ENCODE results near the gene SEC14L3.

Gene SEC14L3

GRCh38 chr22:30488121-30488520, 16.3 kb upstream of the SEC14L3 start:
- Histone ChIP-seq H3K4me1 (ENCODE audit: insufficient read depth, poor library complexity, severe bottlenecking) (no peaks in the 10 kb centered on the region), H3K27ac (ENCODE audit: poor library complexity, severe bottlenecking) (no peak overlapping the region), H3K27me3 (ENCODE audit: insufficient read depth, poor library complexity, severe bottlenecking) (no peaks in the 10 kb centered on the region), H3K4me3 (ENCODE audit: severe bottlenecking) (no peak overlapping the region), H3K9me3 (ENCODE audit: severe bottlenecking) (no peaks in the 10 kb centered on the region), H3K36me3 (ENCODE audit: low read depth) (no peaks in the 10 kb centered on the region)
- no peak for TF ChIP-seq CTCF (IDR thresholded peaks at IDR 0.05; ENCODE audit: poor library complexity, severe bottlenecking)
- no peak for ATAC-seq (ENCODE audit: low read depth)
- no peak for DNase-seq (ENCODE audit: low spot score)

GRCh38 chr22:30486661-30487115, 14.9 kb upstream of the SEC14L3 start:
- Histone ChIP-seq H3K4me1 (ENCODE audit: insufficient read depth, poor library complexity, severe bottlenecking) (no peaks in the 10 kb centered on the region), H3K9me3 (ENCODE audit: severe bottlenecking) (no peaks in the 10 kb centered on the region), H3K27ac (ENCODE audit: poor library complexity, severe bottlenecking) (no peak overlapping the region), H3K4me3 (ENCODE audit: severe bottlenecking) (no peak overlapping the region), H3K27me3 (ENCODE audit: insufficient read depth, poor library complexity, severe bottlenecking) (no peaks in the 10 kb centered on the region), H3K36me3 (ENCODE audit: low read depth) (no peaks in the 10 kb centered on the region)
- TF ChIP-seq CTCF (IDR thresholded peaks at IDR 0.05; ENCODE audit: poor library complexity, severe bottlenecking): no peak
- ATAC-seq (ENCODE audit: low read depth) (no peak), DNase-seq (ENCODE audit: low spot score) (no peak)

GRCh38 chr22:30486118-30486517, 14.3 kb upstream of the SEC14L3 start:
- ATAC-seq (ENCODE audit: low read depth): no peak
- H3K9me3 ChIP-seq (ENCODE audit: severe bottlenecking): no peaks in the 10 kb centered on the region
- DNase-seq (ENCODE audit: low spot score): no peak
- H3K4me3 ChIP-seq (ENCODE audit: severe bottlenecking): no peak overlapping the region
- no peaks in the 10 kb centered on the region for H3K27me3 ChIP-seq (ENCODE audit: insufficient read depth, poor library complexity, severe bottlenecking)
- no peaks in the 10 kb centered on the region for H3K36me3 ChIP-seq (ENCODE audit: low read depth)
- H3K27ac ChIP-seq (ENCODE audit: poor library complexity, severe bottlenecking): no peak overlapping the region
- H3K4me1 ChIP-seq (ENCODE audit: insufficient read depth, poor library complexity, severe bottlenecking): no peaks in the 10 kb centered on the region
- no peak for TF ChIP-seq CTCF (IDR thresholded peaks at IDR 0.05; ENCODE audit: poor library complexity, severe bottlenecking)

- Histone ChIP-seq H3K4me1 (ENCODE audit: insufficient read depth, poor library complexity, severe bottlenecking) (no peaks in the 10 kb centered on the region), H3K36me3 (ENCODE audit: low read depth) (no peaks in the 10 kb centered on the region), H3K27ac (ENCODE audit: poor library complexity, severe bottlenecking) (no peak overlapping the region), H3K27me3 (ENCODE audit: insufficient read depth, poor library complexity, severe bottlenecking) (no peaks in the 10 kb centered on the region), H3K9me3 (ENCODE audit: severe bottlenecking) (no peaks in the 10 kb centered on the region), H3K4me3 (ENCODE audit: severe bottlenecking) (no peak overlapping the region)
- DNase-seq (ENCODE audit: low spot score): no peak
- TF ChIP-seq CTCF (IDR thresholded peaks at IDR 0.05; ENCODE audit: poor library complexity, severe bottlenecking): peak; percentile 92
- ATAC-seq (ENCODE audit: low read depth): peak; percentile 91
Measured at GRCh38 chr22:30485362-30485988, 13.7 kb upstream of the SEC14L3 start.

- Histone ChIP-seq H3K36me3 (ENCODE audit: low read depth) (no peaks in the 10 kb centered on the region), H3K4me1 (ENCODE audit: insufficient read depth, poor library complexity, severe bottlenecking) (no peaks in the 10 kb centered on the region), H3K27me3 (ENCODE audit: insufficient read depth, poor library complexity, severe bottlenecking) (no peaks in the 10 kb centered on the region), H3K4me3 (ENCODE audit: severe bottlenecking) (no peak overlapping the region), H3K27ac (ENCODE audit: poor library complexity, severe bottlenecking) (no peak overlapping the region), H3K9me3 (ENCODE audit: severe bottlenecking) (no peaks in the 10 kb centered on the region)
- DNase-seq (ENCODE audit: low spot score) (no peak), ATAC-seq (ENCODE audit: low read depth) (no peak)
- no peak for TF ChIP-seq CTCF (IDR thresholded peaks at IDR 0.05; ENCODE audit: poor library complexity, severe bottlenecking)
Measured at GRCh38 chr22:30483169-30483568, 11.4 kb upstream of the SEC14L3 start.
